ENCODE measurements around the gene CCDC142. TPM values are rescaled to one million over a fixed set of nuclear protein-coding genes. Genes with fewer than 3 reads are reported as not detected.

CCDC142 gene
- total RNA-seq, 4 donors from 2014 or later: 6.5 to 24.6 (median 14.5) TPM

DNA sequence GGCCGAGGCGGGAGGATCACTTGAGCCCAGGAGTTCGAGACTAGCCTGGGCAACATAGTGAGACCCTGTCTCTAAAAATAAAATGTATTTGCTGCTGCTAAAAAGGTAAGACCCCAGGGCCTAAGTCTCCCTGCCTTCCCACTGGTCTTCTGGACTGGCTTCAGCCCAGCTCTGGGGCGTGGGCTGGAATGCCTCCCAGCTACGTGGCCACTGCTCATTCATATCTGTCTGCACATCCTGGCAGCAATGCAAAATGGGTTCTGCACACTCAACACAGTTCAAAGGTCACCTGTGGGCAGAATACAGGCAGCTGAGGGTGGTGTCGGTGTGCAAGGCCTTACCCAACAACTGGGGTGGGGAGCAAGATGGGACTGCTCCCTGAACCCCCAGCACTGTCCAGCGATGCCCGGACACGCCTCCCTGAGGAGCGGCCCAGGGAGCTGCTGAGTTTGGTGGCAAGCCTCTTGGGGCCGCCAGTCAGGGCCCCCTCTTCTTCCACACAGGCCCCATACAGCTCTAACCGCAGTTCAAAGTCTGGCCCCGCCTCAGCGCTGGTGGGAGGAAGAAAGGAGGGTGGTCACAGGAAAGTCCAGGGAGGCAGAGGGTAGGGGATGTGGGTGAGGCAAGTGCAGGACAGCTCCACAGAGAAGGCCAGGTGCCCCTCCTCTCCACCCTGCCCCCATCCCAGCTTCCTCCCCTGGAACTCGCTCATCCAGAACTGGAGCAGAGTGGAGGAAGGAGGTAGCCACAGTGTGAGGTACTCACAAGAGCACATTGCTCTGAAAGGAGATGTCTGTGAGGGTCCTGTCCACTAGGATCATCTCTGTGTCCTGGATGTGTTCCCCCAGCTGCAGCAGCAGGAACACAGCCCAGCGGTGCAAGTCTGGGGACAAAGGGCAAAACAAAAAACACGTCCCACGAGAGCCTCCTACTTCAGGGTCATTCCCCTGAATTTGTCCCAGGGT is 53.0 kb downstream of the CCDC142 start:
- Histone ChIP-seq H3K27me3 (no peaks in the 10 kb centered on the region), H3K4me3 (no peak overlapping the region), H3K4me1 (peaks cover 0 to 10% (median 0%) of the 10 kb centered on the region in 3 donors), H3K27ac (no peak overlapping the region), H3K36me3 (peaks cover 8 to 86% (median 15%) of the 10 kb centered on the region in 3 donors), H3K9me3 (no peaks in the 10 kb centered on the region)
- intact Hi-C loops (cut with DNase I): no loop called here
- TF ChIP-seq CTCF (IDR thresholded peaks at IDR 0.05): no peak
- no peak for TF ChIP-seq POLR2A (IDR thresholded peaks at IDR 0.05)
- 80 to 81% methylated on average over 4 to 12 of the region's 18 CpGs for WGBS, 2 donors
- no peak for DNase-seq

GRCh38 chr2:74428675-74429074 is 54.1 kb downstream of the CCDC142 start:
- no peaks in the 10 kb centered on the region for H3K27me3 ChIP-seq
- H3K27ac ChIP-seq: no peak overlapping the region
- intact Hi-C loops (cut with DNase I): no loop called here
- H3K36me3 ChIP-seq: peaks cover 8 to 81% (median 15%) of the 10 kb centered on the region in 3 donors
- H3K4me3 ChIP-seq: no peak overlapping the region
- H3K4me1 ChIP-seq: peaks cover 0 to 10% (median 0%) of the 10 kb centered on the region in 3 donors
- 66 to 76% methylated on average over 3 of the region's 5 CpGs for WGBS, 2 donors
- no peaks in the 10 kb centered on the region for H3K9me3 ChIP-seq
- TF ChIP-seq CTCF (IDR thresholded peaks at IDR 0.05) (no peak), POLR2A (IDR thresholded peaks at IDR 0.05) (no peak)
- no peak for DNase-seq

GRCh38 chr2:74427551-74427950 is 55.2 kb downstream of the CCDC142 start:
- H3K4me3 ChIP-seq: no peak overlapping the region
- intact Hi-C loops (cut with DNase I): no loop called here
- H3K27me3 ChIP-seq: no peaks in the 10 kb centered on the region
- H3K27ac ChIP-seq: no peak overlapping the region
- no peak for TF ChIP-seq POLR2A (IDR thresholded peaks at IDR 0.05)
- TF ChIP-seq CTCF (IDR thresholded peaks at IDR 0.05): no peak
- WGBS, 2 donors: 76 to 100% methylated on average over 1 to 3 of the region's 3 CpGs
- H3K4me1 ChIP-seq: peaks cover 0 to 10% (median 0%) of the 10 kb centered on the region in 3 donors
- DNase-seq: no peak
- no peaks in the 10 kb centered on the region for H3K9me3 ChIP-seq
- H3K36me3 ChIP-seq: peaks cover 8 to 78% (median 15%) of the 10 kb centered on the region in 3 donors

DNA sequence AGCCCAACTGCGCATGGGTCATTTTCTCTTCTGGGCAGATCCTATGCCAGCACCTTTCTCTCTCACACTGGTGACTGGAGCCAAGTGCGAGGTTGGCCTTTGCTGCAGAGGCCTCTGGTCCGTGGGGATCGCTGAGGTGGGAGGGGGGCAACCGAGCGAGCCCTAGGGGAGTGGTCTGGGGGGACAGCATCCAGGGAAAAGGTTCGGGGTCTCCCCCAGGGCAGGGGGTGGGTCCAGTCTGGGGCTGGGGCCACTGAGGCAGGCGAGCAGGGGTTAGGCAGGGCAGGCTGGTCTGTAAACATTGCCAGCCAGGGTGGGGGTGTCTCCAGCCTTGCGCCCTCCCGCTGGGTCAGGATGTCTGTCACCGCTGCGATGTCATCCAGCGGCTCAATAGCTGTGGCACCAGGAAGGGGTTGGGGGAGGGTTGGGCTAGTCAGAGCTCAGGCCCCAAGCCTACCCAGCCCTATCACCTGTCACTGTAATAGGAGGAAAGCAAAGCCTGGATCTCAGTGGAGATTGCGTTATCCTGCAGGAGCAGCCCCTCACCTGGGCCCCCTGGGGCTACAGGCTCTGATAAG is 56.5 kb downstream of the CCDC142 start:
- Histone ChIP-seq H3K4me1 (peaks cover 4 to 22% (median 8%) of the 10 kb centered on the region in 3 donors), H3K27ac (no peak overlapping the region), H3K36me3 (peaks cover 8 to 65% (median 11%) of the 10 kb centered on the region in 3 donors), H3K4me3 (no peak overlapping the region), H3K27me3 (peaks cover 0 to 3% (median 0%) of the 10 kb centered on the region in 4 donors), H3K9me3 (no peaks in the 10 kb centered on the region)
- no peak for DNase-seq
- intact Hi-C loops (cut with DNase I): no loop called here
- WGBS, 2 donors: 82 to 100% methylated on average over 2 of the region's 14 CpGs
- no peak for TF ChIP-seq CTCF (IDR thresholded peaks at IDR 0.05)
- no peak for TF ChIP-seq POLR2A (IDR thresholded peaks at IDR 0.05)

- Histone ChIP-seq H3K9me3 (no peaks in the 10 kb centered on the region), H3K4me3 (no peak overlapping the region), H3K27me3 (peaks cover 0 to 4% (median 0%) of the 10 kb centered on the region in 4 donors), H3K27ac (no peak overlapping the region), H3K4me1 (peaks cover 8 to 30% (median 8%) of the 10 kb centered on the region in 3 donors), H3K36me3 (peaks cover 8 to 58% (median 11%) of the 10 kb centered on the region in 3 donors)
- intact Hi-C loops (cut with DNase I): no loop called here
- no peak for DNase-seq
- WGBS, 2 donors: 31 to 69% methylated on average over 3 to 6 of the region's 7 CpGs
- no peak for TF ChIP-seq CTCF (IDR thresholded peaks at IDR 0.05)
- TF ChIP-seq POLR2A (IDR thresholded peaks at IDR 0.05): no peak
Observed at GRCh38 chr2:74425523-74425922, 57.3 kb downstream of the CCDC142 start.
